GM12892 (cell line): Measurements from ENCODE around the gene WDR18.

Experiments used
- POLR2A ChIP-seq: IDR thresholded peaks from 2 replicates; pipeline ENCODE4 v1.6.1; 2011; ENCODE audit warnings: low read depth, low read length, control low read depth
- POLR2AphosphoS5 ChIP-seq: IDR thresholded peaks from 2 replicates; pipeline ENCODE4 v1.6.1; 2011; ENCODE audit warnings: low read depth, low read length, control low read depth

DNA sequence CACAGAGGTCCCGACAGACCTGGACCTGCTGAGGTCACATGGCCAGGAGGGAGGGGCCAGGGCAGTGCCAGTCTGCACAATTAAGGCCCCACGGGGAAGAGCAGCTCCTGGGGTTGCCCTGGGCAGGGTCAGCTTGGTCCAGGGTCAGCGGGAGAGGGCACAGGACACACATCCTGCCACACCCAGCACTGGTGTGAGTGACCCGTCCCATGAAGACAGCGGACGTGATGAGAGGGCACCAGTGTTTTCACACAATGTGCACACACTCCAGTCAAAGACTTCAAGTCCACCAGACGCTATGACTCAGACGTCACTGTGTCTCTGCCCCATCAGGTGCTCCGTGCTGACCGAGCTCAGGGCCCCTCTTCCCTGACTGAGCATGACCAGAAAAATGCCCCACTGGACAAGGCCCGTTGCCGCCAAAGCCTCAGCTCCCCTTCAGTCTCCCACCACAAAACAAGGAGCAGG lies 32.5 kb downstream of the WDR18 start:
- TF ChIP-seq POLR2AphosphoS5 = no peak
- no peak for TF ChIP-seq POLR2A
